DOHH2 (cell line): ENCODE measurements around the gene TBKBP1.

Source experiments
- CTCF ChIP-seq: fragments of 200-600 bp; sonication (generic); IDR thresholded peaks from one replicate; pipeline ENCODE4 v1.5.1; 2014; ENCODE audit warnings: antibody characterized with exemption, mild to moderate bottlenecking, low read depth, low read length; ENCODE audit not compliant: poor library complexity, severe bottlenecking
- EZH2phosphoT487 ChIP-seq: fragments of 200-600 bp; sonication (generic); IDR thresholded peaks from 2 replicates; pipeline ENCODE4 v1.6.1; 2017; ENCODE audit warnings: borderline replicate concordance, mild to moderate bottlenecking, antibody characterized with exemption, low read length, moderate library complexity, mixed read lengths

DNA sequence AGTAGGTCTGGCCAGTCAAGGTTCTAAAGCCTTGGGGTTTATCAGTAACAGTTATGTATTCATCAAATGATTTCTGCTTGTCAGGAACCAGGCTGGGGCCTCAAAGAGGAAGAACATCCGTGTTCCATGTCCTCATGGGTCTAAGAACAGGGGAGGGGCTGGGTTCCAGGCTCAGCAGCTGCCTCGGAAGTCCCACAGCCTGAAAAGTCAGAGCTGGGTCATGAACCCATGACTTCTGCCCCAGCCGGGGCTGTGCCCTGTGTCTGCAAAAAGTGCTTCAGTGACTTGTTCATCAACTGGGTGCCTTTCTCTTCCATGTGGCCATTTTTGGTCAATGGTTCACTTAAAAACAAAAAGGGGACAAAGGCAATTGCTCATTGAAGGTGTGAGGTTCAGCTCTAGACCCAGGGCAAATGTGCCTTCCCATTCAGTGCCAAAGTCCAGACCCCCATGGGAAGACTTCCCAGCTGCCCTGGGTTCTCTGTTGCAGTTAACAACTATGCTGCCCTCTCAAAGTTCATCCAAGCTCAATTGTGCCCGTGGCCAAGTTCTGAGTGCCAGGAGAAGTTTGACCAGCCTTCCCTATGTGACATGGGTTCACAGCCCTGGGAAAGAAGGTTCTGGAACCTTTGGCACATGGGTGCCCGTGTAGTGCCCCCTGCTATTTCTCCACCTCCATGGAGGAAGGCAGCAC lies 18.5 kb downstream of the TBKBP1 start:
- TF ChIP-seq CTCF (no peak), EZH2phosphoT487 (no peak)
